GM04504 (cell line): ENCODE data around the gene DDX25.
A peak's percentile ranks its signal among the peaks of the same experiment; 100 is the strongest.
"Not testable (repeated sequence)": the region's sequence is repeated elsewhere in the genome, so short reads cannot be mapped to it uniquely, and the experiment has no call there.

Experiments used
- DNase-seq: peaks from one replicate; pipeline ENCODE4 v3.0.0-alpha.2; 2012; ENCODE audit warnings: low read depth

Gene DDX25

DNA sequence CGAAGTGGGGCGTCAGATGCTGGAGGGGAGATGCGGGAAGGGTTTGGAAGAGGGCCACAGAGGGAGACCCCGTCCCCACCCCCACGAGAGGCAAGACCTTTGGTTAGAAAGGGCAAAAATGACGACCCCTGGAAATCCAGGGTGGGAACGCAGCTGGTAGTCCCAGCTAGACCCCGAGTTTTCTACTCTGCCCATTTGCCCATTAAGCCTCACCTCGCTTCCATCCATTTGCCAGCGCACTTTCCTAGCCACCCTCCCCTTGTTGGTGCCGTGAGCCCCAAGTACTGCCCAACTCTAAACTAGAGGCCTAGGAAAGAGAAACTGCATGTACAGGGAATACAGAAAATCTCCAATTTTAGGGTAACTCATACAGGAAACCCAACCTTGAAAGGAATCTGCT is 370 bp downstream of the DDX25 start:
- DNase-seq, result no peak

DNA sequence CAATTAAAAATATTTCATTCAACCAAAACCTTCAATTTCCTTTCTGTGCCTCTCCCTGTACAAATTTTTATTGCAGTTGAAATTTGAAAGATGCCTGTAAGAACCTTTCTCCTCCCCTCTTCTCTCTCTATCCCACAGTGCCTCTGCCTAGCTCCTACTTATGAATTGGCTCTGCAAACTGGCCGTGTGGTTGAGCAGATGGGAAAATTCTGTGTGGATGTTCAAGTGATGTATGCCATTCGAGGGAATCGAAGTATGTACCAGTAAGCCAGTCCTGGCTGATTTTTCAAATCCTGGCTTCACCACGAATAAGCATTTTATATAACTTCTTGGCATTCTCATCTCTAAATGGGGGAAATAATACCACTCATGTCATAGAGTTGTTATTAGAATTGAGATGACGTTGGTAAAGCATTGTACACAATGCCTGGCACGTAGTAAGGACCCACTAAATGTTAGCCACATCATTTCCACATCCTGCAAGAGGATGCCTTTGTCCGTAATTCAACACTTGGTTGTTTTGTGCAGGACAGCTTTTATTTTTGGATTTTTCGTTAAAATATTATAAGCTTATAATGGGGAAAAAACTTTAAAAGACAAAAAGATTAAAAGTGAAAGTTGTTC is 6.0 kb downstream of the DDX25 start:
- DNase-seq, result no peak

GRCh38 chr11:125914601-125915000 is 10.3 kb downstream of the DDX25 start:
- not testable (repeated sequence) for DNase-seq

GRCh38 chr11:125916683-125917347 is 12.5 kb downstream of the DDX25 start:
- DNase-seq, result no peak

DNA sequence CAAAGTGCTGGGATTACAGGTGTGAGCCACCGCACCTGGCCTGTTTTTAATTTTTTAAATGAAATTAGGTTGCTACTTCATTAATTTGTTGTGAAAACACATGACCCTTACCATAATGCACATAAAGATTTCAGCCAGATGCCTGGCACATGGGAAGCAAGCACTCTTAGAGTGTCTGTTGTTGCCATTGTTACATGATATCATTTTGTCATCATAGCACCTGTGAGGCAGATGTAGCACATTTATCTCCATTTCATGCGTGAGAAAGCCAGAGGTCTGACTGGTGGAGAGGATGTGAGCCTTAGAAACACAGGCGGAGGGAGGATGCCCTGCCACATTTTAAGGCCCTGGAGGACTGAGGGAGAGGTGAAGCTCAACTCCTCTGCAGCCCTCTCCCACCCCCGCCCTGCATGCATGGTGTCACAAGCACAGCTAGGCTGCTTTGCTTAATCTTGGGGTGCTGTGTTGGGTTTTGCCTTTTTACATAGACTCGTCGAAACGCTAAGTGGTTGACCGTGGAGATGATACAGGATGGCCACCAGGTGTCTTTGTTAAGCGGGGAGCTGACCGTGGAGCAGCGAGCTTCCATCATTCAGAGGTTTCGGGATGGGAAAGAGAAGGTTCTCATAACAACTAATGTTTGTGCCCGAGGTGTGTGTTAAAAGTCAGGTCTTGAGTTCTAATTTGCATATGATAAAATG is 14.0 kb downstream of the DDX25 start:
- DNase-seq, result peak; percentile 16

GRCh38 chr11:125921042-125921441 is 16.7 kb downstream of the DDX25 start:
- no peak for DNase-seq

- DNase-seq, result no peak
These were observed 17.8 kb downstream of the DDX25 start for GRCh38 chr11:125922156-125922555.

- DNase-seq, result peak; percentile 44
These were observed 18.8 kb downstream of the DDX25 start for GRCh38 chr11:125923012-125923579.

GRCh38 chr11:125923633-125924032 is 19.3 kb downstream of the DDX25 start:
- no peak for DNase-seq

DNA sequence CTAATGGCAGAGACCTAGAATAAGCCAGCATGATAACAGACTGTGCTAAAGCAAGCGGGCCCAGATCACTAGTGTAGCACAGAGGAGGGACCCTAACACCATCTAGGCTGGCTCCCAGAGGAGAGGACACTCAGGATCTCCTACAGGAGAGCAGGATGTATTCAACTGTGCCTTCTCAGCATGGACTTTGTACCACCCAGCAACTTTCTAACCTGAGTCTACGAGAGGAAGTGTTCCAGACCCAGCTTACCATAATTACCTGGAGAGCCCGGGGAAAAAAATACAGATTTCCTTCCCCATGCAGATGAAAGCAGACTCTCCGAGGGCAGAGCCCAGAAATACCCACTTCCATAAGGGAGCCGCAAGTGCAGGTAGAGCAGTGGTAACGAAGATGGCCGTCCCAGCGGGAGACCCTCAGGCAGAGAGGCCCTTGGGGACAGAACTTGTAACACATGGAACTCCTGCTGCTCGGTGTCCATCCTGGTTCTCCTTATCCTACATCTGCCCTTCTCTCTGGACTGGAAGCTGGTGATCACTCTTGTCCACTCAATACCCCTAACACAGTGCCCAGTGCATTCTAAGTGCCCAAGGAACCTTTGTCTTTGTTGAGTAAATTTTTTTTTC is 20.2 kb downstream of the DDX25 start:
- DNase-seq, result no peak

DNA sequence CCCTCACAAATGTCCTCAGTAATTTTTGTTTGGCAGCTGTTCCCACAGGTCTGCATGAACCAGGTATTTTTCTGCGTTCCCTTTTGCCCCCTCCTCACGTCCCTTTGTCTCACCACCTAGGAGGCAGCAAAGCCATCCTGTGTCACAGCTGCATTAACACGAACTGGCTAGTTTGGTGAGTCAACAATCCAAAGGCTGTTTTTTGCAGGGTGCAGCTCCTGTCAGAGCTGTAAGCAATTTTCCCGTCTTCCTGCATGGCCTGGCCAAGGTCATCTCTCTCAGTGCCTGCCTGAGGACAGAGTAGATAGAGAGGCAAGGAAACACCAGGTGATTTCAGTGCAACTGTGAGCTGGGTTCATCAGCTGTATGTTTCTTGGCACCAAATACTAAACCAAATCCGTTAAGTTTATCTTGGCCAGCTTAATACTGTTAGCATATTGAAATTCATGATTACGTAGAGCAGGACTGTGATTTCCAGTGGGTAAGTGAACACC is 21.0 kb downstream of the DDX25 start:
- DNase-seq, result no peak

- DNase-seq, result no peak
These were observed 21.5 kb downstream of the DDX25 start for GRCh38 chr11:125925804-125926203.

DNA sequence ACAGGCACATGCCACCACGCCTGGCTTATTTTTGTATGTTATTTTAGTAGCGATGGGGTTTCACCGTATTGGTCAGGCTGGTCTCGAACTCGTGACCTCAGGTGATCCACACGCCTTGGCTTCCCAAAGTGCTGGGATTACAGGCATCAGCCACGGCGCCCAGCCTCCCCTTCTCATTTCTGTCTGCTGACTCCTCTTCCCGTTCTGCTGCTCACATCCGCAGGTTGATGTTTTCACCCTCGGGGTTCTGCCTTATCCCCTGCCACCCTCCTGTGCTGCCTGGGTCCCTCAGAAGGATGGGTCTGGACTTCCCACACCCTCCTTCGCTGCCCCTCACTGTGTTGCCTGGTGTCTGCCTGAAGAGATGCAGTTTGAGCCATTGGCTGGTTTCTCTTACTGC is 22.4 kb downstream of the DDX25 start:
- DNase-seq, result no peak

DNA sequence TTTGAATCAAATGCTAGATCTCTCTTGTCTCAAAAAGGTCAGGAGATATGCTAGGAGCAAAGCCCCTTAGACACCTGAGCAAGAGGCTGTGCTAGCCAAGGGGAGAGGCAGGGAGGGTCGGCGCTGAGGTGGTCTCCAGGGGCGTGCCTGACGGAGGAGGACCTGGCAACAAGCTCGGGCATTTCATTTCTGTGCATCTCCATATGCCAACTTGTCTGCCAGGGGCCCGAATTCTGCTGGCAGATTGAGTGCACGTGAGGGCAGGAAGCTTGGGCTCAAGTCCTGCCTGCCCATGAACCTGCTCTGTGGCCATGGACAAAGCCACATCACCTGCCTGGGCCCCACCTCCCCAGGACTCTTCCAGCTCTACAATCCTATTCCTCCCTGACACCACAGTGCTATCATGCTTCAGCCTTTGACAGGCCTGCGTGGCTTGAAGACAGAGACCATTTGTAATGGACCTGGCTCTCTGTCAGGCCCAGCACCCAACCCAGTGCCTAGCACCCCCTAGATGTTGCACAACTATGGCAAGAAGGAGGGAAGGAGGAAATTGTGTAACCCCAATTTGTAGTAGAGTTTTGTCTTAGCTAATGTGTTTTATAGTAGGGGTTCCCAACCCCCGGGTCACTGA is 25.3 kb downstream of the DDX25 start:
- DNase-seq, result no peak

GRCh38 chr11:125930076-125930450 is 25.8 kb downstream of the DDX25 start:
- DNase-seq, result no peak

DNA sequence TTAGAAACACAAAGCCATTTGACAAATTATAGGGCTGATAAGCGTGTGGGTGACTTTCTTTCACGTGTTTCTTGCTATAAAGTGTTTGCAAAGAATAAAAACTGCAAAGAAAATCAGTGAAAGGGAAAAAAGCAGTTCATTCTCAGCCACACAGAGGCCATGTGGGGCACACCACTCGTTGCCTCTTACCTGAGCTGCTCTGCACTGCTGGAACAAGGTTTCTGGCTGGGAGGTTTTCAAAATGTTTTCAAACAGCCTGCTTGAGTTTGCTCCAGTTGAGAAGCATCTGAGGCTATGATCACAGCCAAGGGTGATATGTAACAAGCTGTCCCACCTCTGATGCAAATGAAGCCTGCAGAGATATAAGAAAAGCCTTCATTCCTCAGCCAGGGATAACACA is 26.8 kb downstream of the DDX25 start:
- DNase-seq, result no peak

DNA sequence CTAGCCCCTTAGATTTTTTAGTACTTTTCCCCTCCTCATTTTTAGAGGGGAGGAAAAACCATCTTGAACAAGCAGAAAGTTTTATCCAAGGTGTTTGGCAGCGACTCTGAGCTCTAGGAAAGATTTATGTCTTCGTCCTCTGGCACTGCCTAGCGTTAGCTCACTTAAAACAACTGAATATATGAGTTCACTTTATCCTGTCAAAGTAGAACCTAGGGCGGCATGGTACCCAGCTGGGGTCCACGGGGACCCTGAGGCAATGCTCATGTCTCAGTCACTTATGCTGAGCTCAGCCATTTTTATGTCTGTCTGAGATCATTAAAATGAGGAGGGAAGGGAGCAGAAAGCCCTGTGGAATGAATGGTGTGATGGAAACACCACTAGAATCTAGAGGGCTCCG is 27.4 kb downstream of the DDX25 start:
- DNase-seq, result no peak

- DNase-seq, result no peak
These were observed 28.0 kb downstream of the DDX25 start for GRCh38 chr11:125932301-125932700.

- DNase-seq, result no peak
These were observed 28.9 kb downstream of the DDX25 start for GRCh38 chr11:125933030-125933813.

- no peak for DNase-seq
These were observed 30.2 kb downstream of the DDX25 start for GRCh38 chr11:125934473-125934872.

DNA sequence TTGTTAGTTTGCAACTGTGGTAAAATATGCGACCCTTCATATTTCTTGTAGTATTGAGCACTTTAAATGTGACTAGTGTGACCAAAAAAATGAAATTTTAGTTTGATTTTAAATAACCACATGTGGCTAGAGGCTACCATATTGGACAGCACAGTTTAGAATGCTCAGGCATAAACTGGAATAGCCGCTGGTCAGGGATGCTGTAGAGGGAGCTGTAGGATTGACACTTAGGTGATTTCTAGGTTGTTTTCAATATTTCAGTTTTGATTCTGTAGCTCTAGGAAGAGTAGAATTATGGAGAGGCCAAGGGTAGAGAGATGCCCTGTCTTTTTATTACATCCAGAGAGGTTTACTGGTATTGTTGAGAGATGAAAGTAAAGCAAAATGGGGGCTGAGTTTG is 30.7 kb downstream of the DDX25 start:
- no peak for DNase-seq
